OCI-LY1 (cell line): ENCODE data around the gene SSNA1.

Source experiments
- CTCF ChIP-seq: fragments of 200-600 bp; sonication (generic), shearing (Covaris generic); IDR thresholded peaks from 2 replicates; pipeline ENCODE4 v1.5.1; 2017; ENCODE audit warnings: mild to moderate bottlenecking, antibody characterized with exemption, low read length, moderate library complexity, mixed read lengths
- EZH2 ChIP-seq: fragments of 200-600 bp; sonication (generic), shearing (Covaris generic); IDR thresholded peaks from 2 replicates; pipeline ENCODE4 v1.8.0; 2017; ENCODE audit warnings: borderline replicate concordance, mixed run types, mild to moderate bottlenecking, antibody characterized with exemption, low read length, moderate library complexity, mixed read lengths

- TF ChIP-seq CTCF (no peak), EZH2 (no peak)
Observed at GRCh38 chr9:137187386-137187785, 1.1 kb upstream of the SSNA1 start.
